H9 (cell line): ENCODE results near the gene CLDN8. TPM values are rescaled to one million over a fixed set of nuclear protein-coding genes. Genes with fewer than 3 reads are reported as not detected.

Experiments used
- DNase-seq: peaks from one replicate; pipeline ENCODE4 v3.0.0-alpha.2; 2017
- H2AFZ ChIP-seq: one replicate; pipeline ENCODE4 v1.6.1; 2013; ENCODE audit warnings: mild to moderate bottlenecking, low read length, control low read depth, moderate library complexity
- H2AK5ac ChIP-seq: 2 replicates; pipeline ENCODE4 v1.6.1; 2013; ENCODE audit warnings: low read length, control low read depth, mixed read lengths; ENCODE audit not compliant: insufficient read length
- H2BK120ac ChIP-seq: one replicate; pipeline ENCODE4 v1.6.1; 2013; ENCODE audit warnings: low read depth, mild to moderate bottlenecking, low read length, control low read depth, inconsistent platforms; ENCODE audit not compliant: poor library complexity, severe bottlenecking
- H2BK12ac ChIP-seq: 2 replicates; pipeline ENCODE4 v1.6.1; 2013; ENCODE audit warnings: low read length, control low read depth, mixed read lengths, low read depth; ENCODE audit not compliant: insufficient read length
- H2BK15ac ChIP-seq: 2 replicates; pipeline ENCODE4 v1.6.1; 2013; ENCODE audit warnings: low read depth, low read length, control low read depth
- H2BK20ac ChIP-seq: one replicate; pipeline ENCODE4 v1.6.1; 2013; ENCODE audit warnings: low read depth, mild to moderate bottlenecking, low read length, control low read depth, inconsistent platforms; ENCODE audit not compliant: poor library complexity, severe bottlenecking
- H2BK5ac ChIP-seq: 2 replicates; pipeline ENCODE4 v1.6.1; 2013; ENCODE audit warnings: low read length, control low read depth, mixed read lengths; ENCODE audit not compliant: insufficient read length
- H3K14ac ChIP-seq: 2 replicates; pipeline ENCODE4 v1.6.1; 2013; ENCODE audit warnings: low read length, control low read depth; ENCODE audit not compliant: insufficient read depth
- H3K18ac ChIP-seq: 2 replicates; pipeline ENCODE4 v1.6.1; 2013; ENCODE audit warnings: low read depth, mild to moderate bottlenecking, mixed read lengths, low read length, control low read depth; ENCODE audit not compliant: insufficient read length
- H3K23ac ChIP-seq: 2 replicates; pipeline ENCODE4 v1.6.1; 2013; ENCODE audit warnings: low read length, control low read depth, mixed read lengths, low read depth; ENCODE audit not compliant: insufficient read length
- H3K23me2 ChIP-seq: 2 replicates; pipeline ENCODE4 v1.6.1; 2013; ENCODE audit warnings: low read depth, mild to moderate bottlenecking, mixed read lengths, low read length, control low read depth; ENCODE audit not compliant: insufficient read length, poor library complexity, severe bottlenecking
- H3K27ac ChIP-seq: 2 replicates; pipeline ENCODE4 v1.5.1; 2013; ENCODE audit warnings: low read length, control low read depth, mixed read lengths, low read depth; ENCODE audit not compliant: insufficient read length
- H3K27me3 ChIP-seq: 2 replicates; pipeline ENCODE4 v1.6.1; 2013; ENCODE audit warnings: low read length, control low read depth, inconsistent platforms; ENCODE audit not compliant: insufficient read depth
- H3K4ac ChIP-seq: 2 replicates; pipeline ENCODE4 v1.6.1; 2013; ENCODE audit warnings: low read depth, mild to moderate bottlenecking, control low read depth, inconsistent platforms, low read length, moderate library complexity
- H3K4me1 ChIP-seq: 2 replicates; pipeline ENCODE4 v1.6.1; 2013; ENCODE audit warnings: low read length, control low read depth, inconsistent platforms; ENCODE audit not compliant: insufficient read depth
- H3K4me2 ChIP-seq: 2 replicates; pipeline ENCODE4 v1.6.1; 2013; ENCODE audit warnings: low read length, control low read depth, mixed read lengths; ENCODE audit not compliant: insufficient read length, insufficient read depth
- H3K56ac ChIP-seq: 2 replicates; pipeline ENCODE4 v1.6.1; 2013; ENCODE audit warnings: low read depth, mild to moderate bottlenecking, mixed read lengths, low read length, control low read depth; ENCODE audit not compliant: insufficient read length
- H3K79me1 ChIP-seq: 2 replicates; pipeline ENCODE4 v1.6.1; 2013; ENCODE audit warnings: low read depth, mild to moderate bottlenecking, moderate library complexity, low read length, control low read depth, inconsistent platforms; ENCODE audit not compliant: insufficient read depth, poor library complexity, severe bottlenecking
- H3K79me2 ChIP-seq: 2 replicates; pipeline ENCODE4 v1.6.1; 2013; ENCODE audit warnings: low read length, control low read depth, inconsistent platforms; ENCODE audit not compliant: insufficient read depth
- H3K9ac ChIP-seq: 2 replicates; pipeline ENCODE4 v1.6.1; 2013; ENCODE audit warnings: low read length, control low read depth, mixed read lengths; ENCODE audit not compliant: insufficient read length; ENCODE audit errors: extremely low read depth
- H3K9me3 ChIP-seq: one replicate; pipeline ENCODE4 v1.6.1; 2013; ENCODE audit warnings: low read depth, low read length, inconsistent platforms; ENCODE audit not compliant: control insufficient read depth
- H3T11ph ChIP-seq: one replicate; pipeline ENCODE4 v1.6.1; 2013; ENCODE audit warnings: mild to moderate bottlenecking, low read length, control low read depth, inconsistent platforms
- H4K20me1 ChIP-seq: one replicate; pipeline ENCODE4 v1.6.1; 2013; ENCODE audit not compliant: control insufficient read depth, insufficient read length, insufficient read depth
- H4K5ac ChIP-seq: 2 replicates; pipeline ENCODE4 v1.6.1; 2013; ENCODE audit warnings: low read depth, mild to moderate bottlenecking, mixed read lengths, low read length, control low read depth; ENCODE audit not compliant: insufficient read length
- H4K8ac ChIP-seq: replicated peaks from 2 replicates; pipeline ENCODE4 v1.6.1; 2013; ENCODE audit warnings: low read length, control low read depth, mixed read lengths, low read depth; ENCODE audit not compliant: insufficient read length
- H4K91ac ChIP-seq: 2 replicates; pipeline ENCODE4 v1.6.1; 2013; ENCODE audit warnings: low read depth, mild to moderate bottlenecking, moderate library complexity, mixed read lengths, low read length, control low read depth; ENCODE audit not compliant: insufficient read length
- H3K27ac Mint-ChIP-seq, 3 experiments: 2 replicates in 2 of 3; 3 replicates in 1 of 3; pipeline ENCODE4 v1.8.0; 2020 to 2021; ENCODE audit warnings: mixed read lengths in 3 of 3, mild to moderate bottlenecking in 1 of 3, moderate library complexity in 1 of 3
- H3K27me3 Mint-ChIP-seq: 2 replicates; pipeline ENCODE4 v1.8.0; 2021; ENCODE audit warnings: low read depth, mild to moderate bottlenecking, moderate library complexity, mixed read lengths
- H3K36me3 Mint-ChIP-seq, 3 experiments: 2 replicates in 2 of 3; 3 replicates in 1 of 3; pipeline ENCODE4 v1.8.0; 2020 to 2021; ENCODE audit warnings: low read depth in 3 of 3, mixed read lengths in 3 of 3; ENCODE audit not compliant: insufficient read depth in 1 of 3
- H3K4me1 Mint-ChIP-seq, 2 experiments: 2 replicates each; pipeline ENCODE4 v1.8.0; 2020; ENCODE audit warnings: mixed read lengths in 2 of 2
- H3K4me3 Mint-ChIP-seq, 2 experiments: 2 replicates in 1 of 2; 3 replicates in 1 of 2; pipeline ENCODE4 v1.8.0; 2020 to 2021; ENCODE audit warnings: mild to moderate bottlenecking in 2 of 2, mixed read lengths in 2 of 2, moderate library complexity in 1 of 2
- H3K9me3 Mint-ChIP-seq, 2 experiments: 2 replicates in 1 of 2; 3 replicates in 1 of 2; pipeline ENCODE4 v1.8.0; 2020; ENCODE audit warnings: mild to moderate bottlenecking in 2 of 2, mixed read lengths in 2 of 2, moderate library complexity in 1 of 2
- WGBS: extraction: QIAGEN DNeasy Blood & Tissue Kit; methylation state at CpG from one replicate; pipeline ENCODE4 v1.1.7; 2013; ENCODE audit warnings: missing lambda C conversion rate, low lambda C conversion rate, mixed read lengths; ENCODE audit not compliant: insufficient read length; ENCODE audit errors: extremely low coverage; 5-methylcytosine and 5-hydroxymethylcytosine counted together
- total RNA-seq: library from RNA; stranded (reverse); gene quantifications from 2 replicates; pipeline ENCODE4 v1.2.1, GENCODE V29; 2021
- TF ChIP-seq, protein P1 (sequence below): fragments of 200-600 bp; sonication (generic); conservative IDR thresholded peaks from 3 replicates; pipeline ENCODE4 v1.8.0; 2021; ENCODE audit warnings: antibody characterized with exemption, mild to moderate bottlenecking

Gene CLDN8
- total RNA-seq, 1 experiment from 2014 or later = not detected

- H4K20me1 ChIP-seq = no peaks in the 10 kb centered on the region
- no peak overlapping the region for H3K27ac ChIP-seq
- H3K4me2 ChIP-seq = no peak overlapping the region
- no peaks in the 10 kb centered on the region for H3K27me3 ChIP-seq
- Mint-ChIP-seq H3K36me3 (no peaks in the 10 kb centered on the region), H3K4me1 (peaks cover 2 to 5% of the 10 kb centered on the region in 2 experiments), H3K4me3 (no peak overlapping the region), H3K27ac (no peak overlapping the region), H3K9me3 (no peaks in the 10 kb centered on the region), H3K27me3 (no peaks in the 10 kb centered on the region; the same call in 1 of the 2 replicates)
- H2AK5ac ChIP-seq = no peak overlapping the region
- whole genome bisulfite sequencing = no CpG with 5 or more reads among the region's 3 CpGs
- TF ChIP-seq, protein P1, sequence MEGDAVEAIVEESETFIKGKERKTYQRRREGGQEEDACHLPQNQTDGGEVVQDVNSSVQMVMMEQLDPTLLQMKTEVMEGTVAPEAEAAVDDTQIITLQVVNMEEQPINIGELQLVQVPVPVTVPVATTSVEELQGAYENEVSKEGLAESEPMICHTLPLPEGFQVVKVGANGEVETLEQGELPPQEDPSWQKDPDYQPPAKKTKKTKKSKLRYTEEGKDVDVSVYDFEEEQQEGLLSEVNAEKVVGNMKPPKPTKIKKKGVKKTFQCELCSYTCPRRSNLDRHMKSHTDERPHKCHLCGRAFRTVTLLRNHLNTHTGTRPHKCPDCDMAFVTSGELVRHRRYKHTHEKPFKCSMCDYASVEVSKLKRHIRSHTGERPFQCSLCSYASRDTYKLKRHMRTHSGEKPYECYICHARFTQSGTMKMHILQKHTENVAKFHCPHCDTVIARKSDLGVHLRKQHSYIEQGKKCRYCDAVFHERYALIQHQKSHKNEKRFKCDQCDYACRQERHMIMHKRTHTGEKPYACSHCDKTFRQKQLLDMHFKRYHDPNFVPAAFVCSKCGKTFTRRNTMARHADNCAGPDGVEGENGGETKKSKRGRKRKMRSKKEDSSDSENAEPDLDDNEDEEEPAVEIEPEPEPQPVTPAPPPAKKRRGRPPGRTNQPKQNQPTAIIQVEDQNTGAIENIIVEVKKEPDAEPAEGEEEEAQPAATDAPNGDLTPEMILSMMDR = no peak
- H3K79me1 ChIP-seq = no peaks in the 10 kb centered on the region
- H3K9me3 ChIP-seq = no peaks in the 10 kb centered on the region
- H2BK12ac ChIP-seq = no peak overlapping the region
- no peak overlapping the region for H4K8ac ChIP-seq
- H3K18ac ChIP-seq = no peak overlapping the region
- no peak overlapping the region for H2BK15ac ChIP-seq
- H2BK5ac ChIP-seq = no peak overlapping the region
- no peak overlapping the region for H3K23ac ChIP-seq
- no peak overlapping the region for H2AFZ ChIP-seq
- no peak for DNase-seq
- no peak overlapping the region for H3K56ac ChIP-seq
- H3K9ac ChIP-seq = no peak overlapping the region
- H2BK120ac ChIP-seq = no peak overlapping the region
- H4K91ac ChIP-seq = no peak overlapping the region
- H3K79me2 ChIP-seq = no peaks in the 10 kb centered on the region
- no peak overlapping the region for H2BK20ac ChIP-seq
- H3K14ac ChIP-seq = no peak overlapping the region
- H3K23me2 ChIP-seq = no peaks in the 10 kb centered on the region
- H3T11ph ChIP-seq = no peak overlapping the region
- no peak overlapping the region for H4K5ac ChIP-seq
- no peak overlapping the region for H3K4ac ChIP-seq
- no peaks in the 10 kb centered on the region for H3K4me1 ChIP-seq
These were observed 47.8 kb downstream of the CLDN8 start for GRCh38 chr21:30168086-30168485.
